NT2/D1 (cell line): ENCODE data around the gene KLHL17.

Experiments
- YY1 ChIP-seq: IDR thresholded peaks from 2 replicates; pipeline ENCODE4 v1.6.1; 2011; ENCODE audit not compliant: insufficient read length, insufficient read depth
- ZNF274 ChIP-seq: IDR thresholded peaks from 2 replicates; pipeline ENCODE4 v1.6.1; 2011; ENCODE audit warnings: mild to moderate bottlenecking, low read depth, low read length

DNA sequence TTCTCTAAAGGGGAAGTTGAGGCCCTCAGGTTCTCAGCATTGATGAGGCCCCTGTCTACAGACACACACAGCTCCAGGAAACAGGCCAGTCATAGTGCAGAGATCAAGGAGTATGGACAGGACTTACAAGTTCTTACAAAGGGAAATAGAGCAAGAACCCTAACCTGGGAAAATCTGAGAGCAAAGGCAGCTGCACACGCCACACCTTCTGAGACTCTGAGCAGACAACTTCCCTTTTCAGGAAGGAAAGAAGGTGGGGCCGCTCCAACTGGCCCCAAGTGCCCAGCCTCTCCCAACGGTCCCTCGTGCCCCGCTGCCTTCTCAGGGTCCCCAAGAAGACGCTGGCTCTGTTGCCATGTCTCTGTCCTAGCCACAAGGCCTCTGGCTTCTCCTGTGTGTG, 4.9 kb upstream of the KLHL17 start:
- TF ChIP-seq ZNF274 (no peak), YY1 (no peak)
